ENCODE results near the gene SBNO2. TPM values are rescaled to one million over a fixed set of nuclear protein-coding genes. Genes with fewer than 3 reads are reported as not detected.
A peak's percentile ranks its signal among the peaks of the same experiment; 100 is the strongest.

SBNO2 gene
- total RNA-seq, 1 donor from 2014 or later, result 14.8 TPM

- DNase-seq (ENCODE audit: low read depth in 2 of 2), result no peak
Observed at GRCh38 chr19:1091544-1092175, 82.4 kb downstream of the SBNO2 start.

- no peak for DNase-seq (ENCODE audit: low read depth in 2 of 2)
Observed at GRCh38 chr19:1090731-1091543, 83.1 kb downstream of the SBNO2 start.

GRCh38 chr19:1089891-1090290 lies 84.2 kb downstream of the SBNO2 start:
- DNase-seq (ENCODE audit: low read depth in 2 of 2), result no peak

- DNase-seq (ENCODE audit: low read depth in 2 of 2), result no peak
Observed at GRCh38 chr19:1089126-1089771, 84.8 kb downstream of the SBNO2 start.

- DNase-seq (ENCODE audit: low read depth in 2 of 2), result no peak
Observed at GRCh38 chr19:1088416-1089010, 85.6 kb downstream of the SBNO2 start.

- no peak for DNase-seq (ENCODE audit: low read depth in 2 of 2)
Observed at GRCh38 chr19:1087813-1088415, 86.2 kb downstream of the SBNO2 start.

- no peak for DNase-seq (ENCODE audit: low read depth in 2 of 2)
Observed at GRCh38 chr19:1086613-1087012, 87.5 kb downstream of the SBNO2 start.

- DNase-seq (ENCODE audit: low read depth in 2 of 2), result no peak
Observed at GRCh38 chr19:1085676-1086442, 88.2 kb downstream of the SBNO2 start.

GRCh38 chr19:1085053-1085658 lies 88.9 kb downstream of the SBNO2 start:
- DNase-seq (ENCODE audit: low read depth in 2 of 2), result no peak

- no peak for DNase-seq (ENCODE audit: low read depth in 2 of 2)
Observed at GRCh38 chr19:1084024-1084868, 89.8 kb downstream of the SBNO2 start.

- DNase-seq (ENCODE audit: low read depth in 2 of 2), result no peak
Observed at GRCh38 chr19:1082928-1083816, 90.9 kb downstream of the SBNO2 start.

- peak in 1 of 2 donors; percentile 75 for DNase-seq (ENCODE audit: low read depth in 2 of 2)
Observed at GRCh38 chr19:1082165-1082927, 91.7 kb downstream of the SBNO2 start.

GRCh38 chr19:1081301-1082164 lies 92.5 kb downstream of the SBNO2 start:
- DNase-seq (ENCODE audit: low read depth in 2 of 2), result no peak

- DNase-seq (ENCODE audit: low read depth in 2 of 2), result no peak
Observed at GRCh38 chr19:1080360-1081161, 93.5 kb downstream of the SBNO2 start.

- DNase-seq (ENCODE audit: low read depth in 2 of 2), result no peak
Observed at GRCh38 chr19:1079566-1080111, 94.4 kb downstream of the SBNO2 start.

GRCh38 chr19:1076951-1077350 lies 97.1 kb downstream of the SBNO2 start:
- no peak for DNase-seq (ENCODE audit: low read depth in 2 of 2)

All from dermis microvascular lymphatic vessel endothelial cell (primary cell).